H1 (cell line): ENCODE results near the gene HHIPL2.
"Not testable (repeated sequence)": the region's sequence is repeated elsewhere in the genome, so short reads cannot be mapped to it uniquely, and the experiment has no call there.

ENCODE experiments used
- POLR2A ChIP-seq, 2 experiments: IDR thresholded peaks; 1 replicate in 1 of 2; 2 replicates in 1 of 2; pipeline ENCODE4 v1.6.1; 2011; ENCODE audit warnings: low read depth in 2 of 2, low read length in 2 of 2, mild to moderate bottlenecking in 2 of 2; ENCODE audit errors: control extremely low read depth in 1 of 2
- SIRT6 ChIP-seq: IDR thresholded peaks from one replicate; pipeline ENCODE4 v1.7.1; 2012; ENCODE audit warnings: low read length, inconsistent platforms
- TF ChIP-seq, protein P1 (sequence below): IDR thresholded peaks from 2 replicates; pipeline ENCODE4 v1.6.1; 2012; ENCODE audit warnings: inconsistent platforms
- TF ChIP-seq, protein P2 (sequence below), 3 experiments: IDR thresholded peaks; 1 replicate in 2 of 3; 2 replicates in 1 of 3; pipeline versions ENCODE4 v1.5.1 to v1.6.1; 2011; ENCODE audit warnings: low read length in 3 of 3, mild to moderate bottlenecking in 3 of 3, inconsistent platforms in 2 of 3, low read depth in 1 of 3, moderate library complexity in 1 of 3; ENCODE audit not compliant: insufficient read depth in 1 of 3; ENCODE audit errors: control extremely low read depth in 1 of 3
- TF ChIP-seq, protein P3 (sequence below): IDR thresholded peaks from 2 replicates; pipeline ENCODE4 v1.6.1; 2011; ENCODE audit warnings: low read depth, mild to moderate bottlenecking, low read length; ENCODE audit not compliant: insufficient read depth

DNA sequence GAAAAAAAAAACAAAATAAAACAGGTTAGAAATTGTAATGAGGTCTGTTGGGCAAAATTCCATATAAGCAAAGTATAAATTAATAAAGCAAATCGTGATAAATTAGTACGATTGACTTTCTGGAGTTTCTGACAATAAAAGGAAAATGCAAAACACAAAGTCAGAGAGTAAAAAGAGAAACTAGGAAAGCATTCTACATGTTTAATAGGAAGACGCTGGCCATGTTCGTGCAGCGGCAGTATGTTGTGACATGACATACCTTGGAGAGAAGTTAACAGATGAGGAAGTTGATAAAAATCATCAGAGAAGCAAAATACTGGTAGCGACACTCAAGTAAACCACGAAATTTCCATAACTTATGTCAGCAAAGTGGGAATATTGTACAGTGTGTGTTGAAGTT lies 68.3 kb downstream of the HHIPL2 start:
- TF ChIP-seq SIRT6; POLR2A (IDR thresholded peaks at IDR 0.05; ENCODE audit: control extremely low read depth in 1 of 2, low read depth in 2 of 2, low read length in 2 of 2): not testable (repeated sequence)
- TF ChIP-seq, protein P1, sequence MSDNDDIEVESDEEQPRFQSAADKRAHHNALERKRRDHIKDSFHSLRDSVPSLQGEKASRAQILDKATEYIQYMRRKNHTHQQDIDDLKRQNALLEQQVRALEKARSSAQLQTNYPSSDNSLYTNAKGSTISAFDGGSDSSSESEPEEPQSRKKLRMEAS = not testable (repeated sequence)
- TF ChIP-seq, protein P2, sequence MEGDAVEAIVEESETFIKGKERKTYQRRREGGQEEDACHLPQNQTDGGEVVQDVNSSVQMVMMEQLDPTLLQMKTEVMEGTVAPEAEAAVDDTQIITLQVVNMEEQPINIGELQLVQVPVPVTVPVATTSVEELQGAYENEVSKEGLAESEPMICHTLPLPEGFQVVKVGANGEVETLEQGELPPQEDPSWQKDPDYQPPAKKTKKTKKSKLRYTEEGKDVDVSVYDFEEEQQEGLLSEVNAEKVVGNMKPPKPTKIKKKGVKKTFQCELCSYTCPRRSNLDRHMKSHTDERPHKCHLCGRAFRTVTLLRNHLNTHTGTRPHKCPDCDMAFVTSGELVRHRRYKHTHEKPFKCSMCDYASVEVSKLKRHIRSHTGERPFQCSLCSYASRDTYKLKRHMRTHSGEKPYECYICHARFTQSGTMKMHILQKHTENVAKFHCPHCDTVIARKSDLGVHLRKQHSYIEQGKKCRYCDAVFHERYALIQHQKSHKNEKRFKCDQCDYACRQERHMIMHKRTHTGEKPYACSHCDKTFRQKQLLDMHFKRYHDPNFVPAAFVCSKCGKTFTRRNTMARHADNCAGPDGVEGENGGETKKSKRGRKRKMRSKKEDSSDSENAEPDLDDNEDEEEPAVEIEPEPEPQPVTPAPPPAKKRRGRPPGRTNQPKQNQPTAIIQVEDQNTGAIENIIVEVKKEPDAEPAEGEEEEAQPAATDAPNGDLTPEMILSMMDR (IDR thresholded peaks at IDR 0.05; ENCODE audit: control extremely low read depth in 1 of 3, insufficient read depth in 1 of 3, low read depth in 1 of 3, low read length in 3 of 3) = not testable (repeated sequence)
- TF ChIP-seq, protein P3, sequence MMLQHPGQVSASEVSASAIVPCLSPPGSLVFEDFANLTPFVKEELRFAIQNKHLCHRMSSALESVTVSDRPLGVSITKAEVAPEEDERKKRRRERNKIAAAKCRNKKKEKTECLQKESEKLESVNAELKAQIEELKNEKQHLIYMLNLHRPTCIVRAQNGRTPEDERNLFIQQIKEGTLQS = not testable (repeated sequence)
